ENCODE data around the gene WEE2.

- TF ChIP-seq HOXA7 (CRISPR knock-in tag; IDR thresholded peaks at IDR 0.05; ENCODE audit: borderline replicate concordance) (no peak), ATF2 (tag by site-specific recombination; IDR thresholded peaks at IDR 0.05; ENCODE audit: low read depth) (no peak), ZFP37 (tag by site-specific recombination; IDR thresholded peaks at IDR 0.05) (no peak), ZNF138 (tag by site-specific recombination; IDR thresholded peaks at IDR 0.05; ENCODE audit: borderline replicate concordance) (no peak)
These were observed 1.7 kb upstream of the WEE2 start for GRCh38 chr7:141706239-141707064.

Data from HEK293 (cell line).